Measurements from ENCODE around the gene SPECC1L.

SPECC1L gene

GRCh38 chr22:24420072-24420976 is 149.7 kb downstream of the SPECC1L start:
- H3K27me3 ChIP-seq (ENCODE audit: low read depth, low read length): no peaks in the 10 kb centered on the region
- H3K9me3 ChIP-seq (ENCODE audit: control insufficient read depth in 1 of 2, low read length in 2 of 2): no peaks in the 10 kb centered on the region
- H3K4me1 ChIP-seq (ENCODE audit: control insufficient read depth in 1 of 2, insufficient read depth in 2 of 2, low read length in 2 of 2): peaks cover 0 to 9% of the 10 kb centered on the region in 2 donors
- H3K36me3 ChIP-seq (ENCODE audit: control insufficient read depth in 1 of 2, insufficient read depth in 2 of 2, low read length in 2 of 2): peaks cover 6 to 14% of the 10 kb centered on the region in 2 donors
- no peak overlapping the region for H3K4me3 ChIP-seq (ENCODE audit: low read depth in 1 of 2, low read length in 2 of 2)
- H3K27ac ChIP-seq (ENCODE audit: low read length): no peak overlapping the region

- H3K27me3 ChIP-seq (ENCODE audit: low read depth, low read length): no peaks in the 10 kb centered on the region
- H3K9me3 ChIP-seq (ENCODE audit: control insufficient read depth in 1 of 2, low read length in 2 of 2): no peaks in the 10 kb centered on the region
- H3K36me3 ChIP-seq (ENCODE audit: control insufficient read depth in 1 of 2, insufficient read depth in 2 of 2, low read length in 2 of 2): peaks cover under 1 to 8% of the 10 kb centered on the region in 2 donors
- H3K27ac ChIP-seq (ENCODE audit: low read length): no peak overlapping the region
- H3K4me1 ChIP-seq (ENCODE audit: control insufficient read depth in 1 of 2, insufficient read depth in 2 of 2, low read length in 2 of 2): peaks cover 0 to 9% of the 10 kb centered on the region in 2 donors
- H3K4me3 ChIP-seq (ENCODE audit: low read depth in 1 of 2, low read length in 2 of 2): no peak overlapping the region
Observed at GRCh38 chr22:24420977-24421343, 150.3 kb downstream of the SPECC1L start.

GRCh38 chr22:24421428-24421931 is 150.8 kb downstream of the SPECC1L start:
- Histone ChIP-seq H3K4me1 (ENCODE audit: control insufficient read depth in 1 of 2, insufficient read depth in 2 of 2, low read length in 2 of 2) (peaks cover 0 to 9% of the 10 kb centered on the region in 2 donors), H3K4me3 (ENCODE audit: low read depth in 1 of 2, low read length in 2 of 2) (no peak overlapping the region), H3K36me3 (ENCODE audit: control insufficient read depth in 1 of 2, insufficient read depth in 2 of 2, low read length in 2 of 2) (peaks cover 0 to 3% of the 10 kb centered on the region in 2 donors), H3K27ac (ENCODE audit: low read length) (no peak overlapping the region), H3K27me3 (ENCODE audit: low read depth, low read length) (no peaks in the 10 kb centered on the region), H3K9me3 (ENCODE audit: control insufficient read depth in 1 of 2, low read length in 2 of 2) (no peaks in the 10 kb centered on the region)

- no peak overlapping the region for H3K4me3 ChIP-seq (ENCODE audit: low read depth in 1 of 2, low read length in 2 of 2)
- no peaks in the 10 kb centered on the region for H3K27me3 ChIP-seq (ENCODE audit: low read depth, low read length)
- H3K27ac ChIP-seq (ENCODE audit: low read length): no peak overlapping the region
- no peaks in the 10 kb centered on the region for H3K9me3 ChIP-seq (ENCODE audit: control insufficient read depth in 1 of 2, low read length in 2 of 2)
- H3K4me1 ChIP-seq (ENCODE audit: control insufficient read depth in 1 of 2, insufficient read depth in 2 of 2, low read length in 2 of 2): peaks cover 0 to 9% of the 10 kb centered on the region in 2 donors
- peaks cover 0 to 3% of the 10 kb centered on the region in 2 donors for H3K36me3 ChIP-seq (ENCODE audit: control insufficient read depth in 1 of 2, insufficient read depth in 2 of 2, low read length in 2 of 2)
Observed at GRCh38 chr22:24422102-24422665, 151.6 kb downstream of the SPECC1L start.

GRCh38 chr22:24423519-24424000 is 152.9 kb downstream of the SPECC1L start:
- Histone ChIP-seq H3K4me1 (ENCODE audit: control insufficient read depth in 1 of 2, insufficient read depth in 2 of 2, low read length in 2 of 2) (peaks cover 0 to 9% of the 10 kb centered on the region in 2 donors), H3K36me3 (ENCODE audit: control insufficient read depth in 1 of 2, insufficient read depth in 2 of 2, low read length in 2 of 2) (no peaks in the 10 kb centered on the region), H3K9me3 (ENCODE audit: control insufficient read depth in 1 of 2, low read length in 2 of 2) (no peaks in the 10 kb centered on the region), H3K27me3 (ENCODE audit: low read depth, low read length) (no peaks in the 10 kb centered on the region), H3K4me3 (ENCODE audit: low read depth in 1 of 2, low read length in 2 of 2) (peak overlapping the region in 1 of 2 donors; percentile 70), H3K27ac (ENCODE audit: low read length) (no peak overlapping the region)

GRCh38 chr22:24424001-24424900 is 153.6 kb downstream of the SPECC1L start:
- no peaks in the 10 kb centered on the region for H3K27me3 ChIP-seq (ENCODE audit: low read depth, low read length)
- peaks cover 0 to 9% of the 10 kb centered on the region in 2 donors for H3K4me1 ChIP-seq (ENCODE audit: control insufficient read depth in 1 of 2, insufficient read depth in 2 of 2, low read length in 2 of 2)
- no peak overlapping the region for H3K27ac ChIP-seq (ENCODE audit: low read length)
- H3K4me3 ChIP-seq (ENCODE audit: low read depth in 1 of 2, low read length in 2 of 2): peak overlapping the region in 1 of 2 donors; percentile 70
- no peaks in the 10 kb centered on the region for H3K36me3 ChIP-seq (ENCODE audit: control insufficient read depth in 1 of 2, insufficient read depth in 2 of 2, low read length in 2 of 2)
- H3K9me3 ChIP-seq (ENCODE audit: control insufficient read depth in 1 of 2, low read length in 2 of 2): no peaks in the 10 kb centered on the region

GRCh38 chr22:24424901-24425775 is 154.5 kb downstream of the SPECC1L start:
- no peaks in the 10 kb centered on the region for H3K9me3 ChIP-seq (ENCODE audit: control insufficient read depth in 1 of 2, low read length in 2 of 2)
- no peak overlapping the region for H3K27ac ChIP-seq (ENCODE audit: low read length)
- H3K4me3 ChIP-seq (ENCODE audit: low read depth in 1 of 2, low read length in 2 of 2): peak overlapping the region in 1 of 2 donors; percentile 70
- H3K4me1 ChIP-seq (ENCODE audit: control insufficient read depth in 1 of 2, insufficient read depth in 2 of 2, low read length in 2 of 2): peaks cover 0 to 9% of the 10 kb centered on the region in 2 donors
- H3K36me3 ChIP-seq (ENCODE audit: control insufficient read depth in 1 of 2, insufficient read depth in 2 of 2, low read length in 2 of 2): no peaks in the 10 kb centered on the region
- no peaks in the 10 kb centered on the region for H3K27me3 ChIP-seq (ENCODE audit: low read depth, low read length)

GRCh38 chr22:24426436-24426835 is 155.8 kb downstream of the SPECC1L start:
- H3K36me3 ChIP-seq (ENCODE audit: control insufficient read depth in 1 of 2, insufficient read depth in 2 of 2, low read length in 2 of 2): no peaks in the 10 kb centered on the region
- peaks cover 0 to 9% of the 10 kb centered on the region in 2 donors for H3K4me1 ChIP-seq (ENCODE audit: control insufficient read depth in 1 of 2, insufficient read depth in 2 of 2, low read length in 2 of 2)
- H3K9me3 ChIP-seq (ENCODE audit: control insufficient read depth in 1 of 2, low read length in 2 of 2): no peaks in the 10 kb centered on the region
- no peak overlapping the region for H3K4me3 ChIP-seq (ENCODE audit: low read depth in 1 of 2, low read length in 2 of 2)
- no peak overlapping the region for H3K27ac ChIP-seq (ENCODE audit: low read length)
- no peaks in the 10 kb centered on the region for H3K27me3 ChIP-seq (ENCODE audit: low read depth, low read length)

- no peaks in the 10 kb centered on the region for H3K27me3 ChIP-seq (ENCODE audit: low read depth, low read length)
- H3K4me1 ChIP-seq (ENCODE audit: control insufficient read depth in 1 of 2, insufficient read depth in 2 of 2, low read length in 2 of 2): peaks cover 0 to 10% of the 10 kb centered on the region in 2 donors
- peak overlapping the region in 1 of 2 donors; percentile 24 for H3K4me3 ChIP-seq (ENCODE audit: low read depth in 1 of 2, low read length in 2 of 2)
- no peaks in the 10 kb centered on the region for H3K36me3 ChIP-seq (ENCODE audit: control insufficient read depth in 1 of 2, insufficient read depth in 2 of 2, low read length in 2 of 2)
- no peak overlapping the region for H3K27ac ChIP-seq (ENCODE audit: low read length)
- no peaks in the 10 kb centered on the region for H3K9me3 ChIP-seq (ENCODE audit: control insufficient read depth in 1 of 2, low read length in 2 of 2)
Observed at GRCh38 chr22:24426851-24427499, 156.3 kb downstream of the SPECC1L start.

Data from muscle layer of duodenum (tissue), 2 donors.